PC-9 (cell line): ENCODE results near the gene ZNF512B. TPM values are rescaled to one million over a fixed set of nuclear protein-coding genes. Genes with fewer than 3 reads are reported as not detected.

Experiments used
- BruUV-seq: library from RNA; stranded (reverse); fragments of 400-500 nt; replicated peaks from 2 replicates; lab custom pipeline; 2021; lab: Mats Ljungman, UMichigan
- CTCF ChIA-PET: fragments of 300-600 bp; sonication (Branson Sonifier 250); formaldehyde crosslinking; loops from one replicate; lab custom pipeline; 2022; ENCODE audit warnings: antibody characterized with exemption; lab: Charles Lee
- POLR2A ChIA-PET: fragments of 300-600 bp; sonication (Branson Sonifier 250); formaldehyde crosslinking; loops from one replicate; lab custom pipeline; 2022; ENCODE audit warnings: antibody characterized with exemption; ENCODE audit not compliant: unreplicated experiment; lab: Charles Lee
- DNase-seq, 2 experiments: peaks; one replicate each; pipeline versions ENCODE4 v3.0.0 to v3.0.0-alpha.2; 2015 to 2022; ENCODE audit warnings: mixed read lengths in 1 of 2
- H2AFZ ChIP-seq: fragments of 200-600 bp; sonication (generic); 2 replicates; pipeline ENCODE4 v1.8.1; 2017; ENCODE audit warnings: antibody characterized with exemption
- H3F3A ChIP-seq: fragments of 200-600 bp; sonication (generic); 2 replicates; pipeline ENCODE4 v1.8.1; 2017; ENCODE audit warnings: antibody characterized with exemption, mild to moderate bottlenecking, low read depth; ENCODE audit not compliant: insufficient read depth
- H3K27ac ChIP-seq: fragments of 200-600 bp; sonication (generic); 2 replicates; pipeline ENCODE4 v1.6.1; 2016; ENCODE audit warnings: mixed run types
- H3K27me3 ChIP-seq: fragments of 200-600 bp; sonication (generic); 2 replicates; pipeline ENCODE4 v1.6.1; 2016; ENCODE audit warnings: low read depth, mixed run types; ENCODE audit not compliant: insufficient read depth
- H3K36me3 ChIP-seq: fragments of 200-600 bp; sonication (generic); 2 replicates; pipeline ENCODE4 v1.6.1; 2016; ENCODE audit warnings: low read depth, mixed run types
- H3K4me1 ChIP-seq: fragments of 200-600 bp; sonication (generic); replicated peaks from 2 replicates; pipeline ENCODE4 v1.6.1; 2016; ENCODE audit warnings: mixed run types; ENCODE audit not compliant: insufficient read depth
- H3K4me2 ChIP-seq: fragments of 200-600 bp; sonication (generic); 2 replicates; pipeline ENCODE4 v1.6.1; 2017; ENCODE audit warnings: mixed run types
- H3K4me3 ChIP-seq: fragments of 200-600 bp; sonication (generic); 2 replicates; pipeline ENCODE4 v1.6.1; 2016; ENCODE audit warnings: mixed run types
- H3K79me2 ChIP-seq: fragments of 200-600 bp; sonication (generic); 2 replicates; pipeline ENCODE4 v1.6.1; 2017; ENCODE audit warnings: low read depth, mixed run types
- H3K9me2 ChIP-seq: fragments of 200-600 bp; sonication (generic); 2 replicates; pipeline ENCODE4 v1.8.1; 2017; ENCODE audit warnings: mild to moderate bottlenecking; ENCODE audit not compliant: insufficient read depth
- H3K9me3 ChIP-seq: fragments of 200-600 bp; sonication (generic); 2 replicates; pipeline ENCODE4 v1.8.1; 2016; ENCODE audit warnings: low read depth; ENCODE audit not compliant: insufficient read depth
- H4K20me1 ChIP-seq: fragments of 200-600 bp; sonication (generic); 2 replicates; pipeline ENCODE4 v1.8.1; 2017; ENCODE audit not compliant: insufficient read depth
- EZH2 ChIP-seq: fragments of 200-600 bp; sonication (generic); IDR thresholded peaks from 2 replicates; pipeline ENCODE4 v1.8.0; 2017; ENCODE audit warnings: antibody characterized with exemption, low read depth
- intact Hi-C: fragments of 100-400 bp; cut with micrococcal nuclease; formaldehyde crosslinking; loops from one replicate; pipeline ENCODE4 v1.10.0; 2022; ENCODE audit not compliant: unreplicated experiment
- total RNA-seq: library from RNA; stranded (reverse); gene quantifications from 2 replicates; pipeline ENCODE4 v1.2.3, GENCODE V29; 2021
- TF ChIP-seq, protein P1 (sequence below): fragments of 200-600 bp; sonication (generic); conservative IDR thresholded peaks from 2 replicates; pipeline ENCODE4 v1.6.1; 2017; ENCODE audit warnings: mixed run types, antibody characterized with exemption, mild to moderate bottlenecking, moderate library complexity

ZNF512B gene
- total RNA-seq, 1 experiment from 2014 or later = 28.1 TPM

GRCh38 chr20:63968928-63969760, 586 bp downstream of the ZNF512B start:
- TSS peak; percentile 40 for BruUV-seq
- H3K4me3 ChIP-seq = peak overlapping the region; percentile 64
- peak; percentile 28 to 32 for DNase-seq
- H3K27ac ChIP-seq = no peak overlapping the region
- 0 out of 2 replicates have a peak overlapping the region, but pooled peaks have one; percentile 72 for H2AFZ ChIP-seq
- H4K20me1 ChIP-seq = peaks cover 5% of the 10 kb centered on the region; the same call in 1 of the 2 replicates
- intact Hi-C loops = no loop called here
- no peaks in the 10 kb centered on the region for H3K9me2 ChIP-seq
- H3K9me3 ChIP-seq = no peaks in the 10 kb centered on the region
- CTCF ChIA-PET = interaction anchor here (0.5 kb wide), 1 partner anchor 54 kb away, joined by 4 read pairs; no protein-coding TSS in a partner anchor
- peaks cover 11% of the 10 kb centered on the region; the same call in 1 of the 2 replicates for H3K36me3 ChIP-seq
- peak overlapping the region; percentile 89 for H3K4me2 ChIP-seq
- H3F3A ChIP-seq = peaks cover 25% of the 10 kb centered on the region
- POLR2A ChIA-PET = no interaction called here
- peaks cover 20% of the 10 kb centered on the region for H3K79me2 ChIP-seq
- peaks cover 11% of the 10 kb centered on the region for H3K4me1 ChIP-seq
- H3K27me3 ChIP-seq = no peaks in the 10 kb centered on the region
- TF ChIP-seq, protein P1, sequence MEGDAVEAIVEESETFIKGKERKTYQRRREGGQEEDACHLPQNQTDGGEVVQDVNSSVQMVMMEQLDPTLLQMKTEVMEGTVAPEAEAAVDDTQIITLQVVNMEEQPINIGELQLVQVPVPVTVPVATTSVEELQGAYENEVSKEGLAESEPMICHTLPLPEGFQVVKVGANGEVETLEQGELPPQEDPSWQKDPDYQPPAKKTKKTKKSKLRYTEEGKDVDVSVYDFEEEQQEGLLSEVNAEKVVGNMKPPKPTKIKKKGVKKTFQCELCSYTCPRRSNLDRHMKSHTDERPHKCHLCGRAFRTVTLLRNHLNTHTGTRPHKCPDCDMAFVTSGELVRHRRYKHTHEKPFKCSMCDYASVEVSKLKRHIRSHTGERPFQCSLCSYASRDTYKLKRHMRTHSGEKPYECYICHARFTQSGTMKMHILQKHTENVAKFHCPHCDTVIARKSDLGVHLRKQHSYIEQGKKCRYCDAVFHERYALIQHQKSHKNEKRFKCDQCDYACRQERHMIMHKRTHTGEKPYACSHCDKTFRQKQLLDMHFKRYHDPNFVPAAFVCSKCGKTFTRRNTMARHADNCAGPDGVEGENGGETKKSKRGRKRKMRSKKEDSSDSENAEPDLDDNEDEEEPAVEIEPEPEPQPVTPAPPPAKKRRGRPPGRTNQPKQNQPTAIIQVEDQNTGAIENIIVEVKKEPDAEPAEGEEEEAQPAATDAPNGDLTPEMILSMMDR = no peak
- TF ChIP-seq EZH2 = no peak

GRCh38 chr20:63968136-63968927, 1.4 kb downstream of the ZNF512B start:
- no peak for TF ChIP-seq EZH2
- TF ChIP-seq, protein P1 = no peak
- Histone ChIP-seq H3K4me1 (peaks cover 11% of the 10 kb centered on the region), H3K79me2 (peaks cover 20% of the 10 kb centered on the region), H3K4me3 (peak overlapping the region; percentile 64), H3K36me3 (peaks cover 11% of the 10 kb centered on the region; the same call in 1 of the 2 replicates), H3K9me3 (no peaks in the 10 kb centered on the region), H3K4me2 (peak overlapping the region; percentile 89), H3K27me3 (no peaks in the 10 kb centered on the region), H4K20me1 (peaks cover 5% of the 10 kb centered on the region; the same call in 1 of the 2 replicates), H3K27ac (no peak overlapping the region), H3K9me2 (no peaks in the 10 kb centered on the region), H2AFZ (no peak overlapping the region), H3F3A (peaks cover 22% of the 10 kb centered on the region)
- BruUV-seq = no TSS peak
- intact Hi-C loops = no loop called here
- peak in 1 of 2 experiments; percentile 32 for DNase-seq
- POLR2A ChIA-PET = interaction anchor here (0.7 kb wide), 1 partner anchor 424 kb away, joined by 4 read pairs; no protein-coding TSS in a partner anchor
- CTCF ChIA-PET = no interaction called here
